CD1c-positive myeloid dendritic cell (primary cell): ENCODE results near the gene MALT1.
"Not testable (repeated sequence)": the region's sequence is repeated elsewhere in the genome, so short reads cannot be mapped to it uniquely, and the experiment has no call there.

Experiments
- DNase-seq: peaks from one replicate; pipeline ENCODE4 v3.0.0-alpha.2; 2016; ENCODE audit errors: extremely low spot score

Gene MALT1, protein sequence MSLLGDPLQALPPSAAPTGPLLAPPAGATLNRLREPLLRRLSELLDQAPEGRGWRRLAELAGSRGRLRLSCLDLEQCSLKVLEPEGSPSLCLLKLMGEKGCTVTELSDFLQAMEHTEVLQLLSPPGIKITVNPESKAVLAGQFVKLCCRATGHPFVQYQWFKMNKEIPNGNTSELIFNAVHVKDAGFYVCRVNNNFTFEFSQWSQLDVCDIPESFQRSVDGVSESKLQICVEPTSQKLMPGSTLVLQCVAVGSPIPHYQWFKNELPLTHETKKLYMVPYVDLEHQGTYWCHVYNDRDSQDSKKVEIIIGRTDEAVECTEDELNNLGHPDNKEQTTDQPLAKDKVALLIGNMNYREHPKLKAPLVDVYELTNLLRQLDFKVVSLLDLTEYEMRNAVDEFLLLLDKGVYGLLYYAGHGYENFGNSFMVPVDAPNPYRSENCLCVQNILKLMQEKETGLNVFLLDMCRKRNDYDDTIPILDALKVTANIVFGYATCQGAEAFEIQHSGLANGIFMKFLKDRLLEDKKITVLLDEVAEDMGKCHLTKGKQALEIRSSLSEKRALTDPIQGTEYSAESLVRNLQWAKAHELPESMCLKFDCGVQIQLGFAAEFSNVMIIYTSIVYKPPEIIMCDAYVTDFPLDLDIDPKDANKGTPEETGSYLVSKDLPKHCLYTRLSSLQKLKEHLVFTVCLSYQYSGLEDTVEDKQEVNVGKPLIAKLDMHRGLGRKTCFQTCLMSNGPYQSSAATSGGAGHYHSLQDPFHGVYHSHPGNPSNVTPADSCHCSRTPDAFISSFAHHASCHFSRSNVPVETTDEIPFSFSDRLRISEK

DNA sequence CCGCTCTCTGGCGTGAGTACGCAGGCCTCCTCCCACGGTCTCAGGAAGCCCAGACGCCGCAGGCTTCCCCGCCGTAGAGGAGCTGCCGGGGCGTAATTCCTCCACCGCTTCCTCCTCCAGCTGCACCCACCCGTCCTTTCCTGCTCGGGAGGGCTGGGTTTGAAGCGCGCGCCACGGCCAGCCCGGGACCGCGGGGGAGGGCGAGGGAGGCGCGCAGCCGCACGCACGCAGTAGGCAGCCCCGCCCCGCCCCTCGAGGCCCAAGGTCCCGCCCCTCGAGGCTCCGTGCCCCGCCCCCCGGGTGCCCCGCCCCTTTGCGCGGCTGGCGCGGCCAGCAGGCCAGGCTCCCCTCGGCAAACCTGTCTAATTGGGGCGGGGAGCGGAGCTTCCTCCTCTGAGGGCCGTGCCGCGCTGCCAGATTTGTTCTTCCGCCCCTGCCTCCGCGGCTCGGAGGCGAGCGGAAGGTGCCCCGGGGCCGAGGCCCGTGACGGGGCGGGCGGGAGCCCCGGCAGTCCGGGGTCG lies at the start of gene MALT1:
Gene MALT1, plus strand, starts transcription at position 355 of the 521 bp plus-strand sequence. CDS start 179 bp downstream, outside the sequence.
- DNase-seq: peak; percentile 97

DNA sequence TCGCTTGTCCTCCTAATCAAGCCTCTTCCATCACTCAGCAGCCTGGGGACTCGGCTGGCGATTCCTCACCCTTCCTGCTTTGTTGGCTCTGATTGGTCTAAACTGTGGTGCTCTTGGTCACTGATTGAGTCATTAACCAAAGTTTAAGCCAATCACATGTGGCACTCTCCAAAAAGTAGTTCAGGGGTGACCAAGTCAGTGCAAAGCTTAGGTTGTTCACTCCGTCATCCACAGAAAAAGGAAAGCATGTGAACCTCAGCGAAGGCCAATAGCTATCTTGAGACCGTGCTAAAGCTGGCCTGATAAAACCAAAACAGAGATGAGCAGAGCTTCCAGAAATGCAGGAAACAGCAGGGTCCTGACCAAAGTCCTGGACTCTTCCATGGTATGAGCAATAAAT lies 47.3 kb upstream of the MALT1 start:
- no peak for DNase-seq

DNA sequence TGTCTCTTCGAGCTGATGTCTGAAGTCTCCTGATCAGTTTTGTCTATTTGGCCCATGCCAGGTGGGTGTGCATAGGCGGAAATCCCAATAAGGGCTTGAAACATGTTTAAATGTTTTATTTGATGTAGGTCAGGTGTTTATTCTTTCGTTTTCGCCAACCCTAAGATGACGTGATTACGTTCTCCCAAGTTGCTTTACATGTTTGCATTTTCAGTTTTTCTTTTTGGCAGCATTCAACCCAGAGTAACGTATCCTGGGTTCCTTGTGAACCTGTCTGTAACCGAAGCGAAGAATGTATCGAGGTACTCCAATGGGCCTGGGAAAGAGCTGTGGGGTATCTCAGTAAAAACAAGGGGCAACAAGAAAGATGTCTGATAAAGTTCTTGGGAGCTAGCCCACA lies 45.4 kb upstream of the MALT1 start:
- DNase-seq: no peak

DNA sequence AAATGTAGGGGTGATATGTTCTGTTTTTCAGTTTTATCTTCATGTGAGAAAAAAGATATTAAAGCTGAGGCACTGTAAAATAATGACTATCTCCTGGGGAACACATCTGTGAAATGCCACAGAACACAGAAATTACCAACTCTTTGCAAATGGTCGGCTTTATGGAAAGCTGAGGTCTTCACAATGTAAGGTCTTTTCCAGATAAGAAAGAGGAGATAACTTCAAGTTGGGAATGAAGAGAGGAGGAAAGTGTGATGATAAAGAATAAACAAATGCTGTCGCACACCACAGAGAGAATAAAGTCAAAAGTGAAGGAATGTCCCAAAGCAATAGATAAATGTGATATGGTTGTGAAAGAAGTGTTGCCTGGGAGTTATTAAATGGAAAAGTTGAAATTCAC lies 41.2 kb upstream of the MALT1 start:
- DNase-seq: no peak

DNA sequence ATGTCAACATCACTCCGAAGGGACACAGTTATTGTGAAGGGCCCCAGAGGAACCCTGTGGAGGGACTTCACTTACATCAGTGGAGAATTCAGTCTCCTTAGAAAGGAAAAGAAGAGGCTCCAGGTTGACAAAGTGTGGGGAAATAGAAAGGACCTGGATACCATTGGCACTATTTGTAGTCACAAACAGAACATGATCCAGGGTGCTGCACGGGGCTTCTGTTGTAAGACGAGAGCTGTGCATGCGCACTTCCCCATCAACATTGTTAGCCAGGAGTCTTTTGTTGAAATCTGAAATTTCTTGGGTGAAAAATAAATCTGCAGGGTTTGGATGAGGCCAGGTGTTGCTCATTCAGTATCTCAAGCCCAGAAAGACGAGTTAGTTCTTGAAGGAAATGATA lies 40.0 kb upstream of the MALT1 start:
- no peak for DNase-seq

DNA sequence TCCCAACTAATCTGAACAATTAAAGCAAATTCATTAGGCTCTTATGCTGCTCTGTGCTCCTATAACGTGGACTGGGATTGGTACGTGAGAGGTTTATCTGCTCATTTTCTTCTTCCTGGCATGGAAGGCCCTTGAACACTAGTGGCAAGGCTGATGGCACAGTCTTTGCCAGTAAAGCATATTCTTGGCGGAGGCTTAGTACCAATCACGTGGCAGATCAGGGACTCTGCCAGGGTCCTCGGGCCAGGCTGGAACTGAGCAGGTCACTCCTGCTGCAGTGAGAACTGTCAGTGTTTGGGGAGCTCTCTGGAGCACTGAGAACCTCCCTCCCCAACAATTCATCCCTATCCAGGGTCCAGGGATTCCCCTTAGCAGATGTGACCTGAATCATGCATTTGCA lies 38.7 kb upstream of the MALT1 start:
- DNase-seq: no peak

DNA sequence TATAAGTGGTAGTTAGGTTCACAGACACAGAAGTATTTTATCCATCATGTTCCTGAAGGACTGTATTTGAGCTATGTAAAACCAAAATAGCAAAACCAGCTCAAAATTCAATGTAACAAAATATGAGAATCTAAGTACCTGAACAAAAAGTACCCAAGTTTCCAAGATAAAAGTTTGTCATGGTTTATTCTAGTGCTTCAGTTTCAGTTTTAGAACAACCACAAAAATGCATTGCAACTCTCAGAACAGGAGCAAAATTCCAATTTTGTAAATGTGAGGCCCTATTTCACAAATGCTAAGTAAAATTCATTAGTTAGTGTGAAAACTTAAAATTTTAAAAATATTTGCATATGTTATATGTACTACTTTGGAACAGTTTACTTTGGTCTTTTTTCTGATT lies 37.4 kb upstream of the MALT1 start:
- DNase-seq: no peak

DNA sequence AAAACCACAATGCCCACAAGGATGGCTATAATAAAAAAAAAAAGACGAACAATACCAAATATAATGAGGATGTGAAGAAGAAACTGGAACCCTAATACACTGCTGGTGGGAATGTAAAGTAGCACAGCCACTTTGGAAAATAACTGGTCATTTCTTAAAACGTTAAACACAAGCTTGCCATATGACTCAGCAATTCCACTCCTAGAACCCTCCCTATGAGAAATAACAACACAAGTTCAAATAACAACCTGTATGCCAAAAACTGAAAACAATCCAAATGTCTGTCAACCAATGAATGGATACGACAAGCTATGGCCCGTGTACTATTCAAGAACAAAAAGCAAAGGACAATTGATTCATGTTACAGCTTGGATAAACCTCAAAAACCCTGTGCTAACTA lies 35.4 kb upstream of the MALT1 start:
- no peak for DNase-seq

DNA sequence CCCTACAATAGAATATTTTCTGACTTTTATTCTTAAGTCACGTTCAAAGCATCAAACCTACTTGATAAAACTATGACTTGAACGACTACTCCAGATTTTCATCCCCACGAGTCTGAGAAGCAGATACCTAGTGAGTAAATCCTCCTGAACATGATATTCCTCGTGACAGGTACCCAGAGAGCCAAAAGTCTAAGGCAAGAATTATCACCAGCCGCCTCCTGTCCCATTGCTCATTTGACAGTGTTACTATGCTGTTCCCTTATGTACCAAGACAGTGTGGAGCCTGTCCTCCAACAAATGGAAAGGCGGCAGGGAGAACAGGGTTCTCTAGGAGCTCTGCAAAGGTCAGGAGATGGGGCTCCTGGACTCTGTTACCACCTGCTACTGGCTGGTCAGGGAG lies 34.1 kb upstream of the MALT1 start:
- DNase-seq: no peak

DNA sequence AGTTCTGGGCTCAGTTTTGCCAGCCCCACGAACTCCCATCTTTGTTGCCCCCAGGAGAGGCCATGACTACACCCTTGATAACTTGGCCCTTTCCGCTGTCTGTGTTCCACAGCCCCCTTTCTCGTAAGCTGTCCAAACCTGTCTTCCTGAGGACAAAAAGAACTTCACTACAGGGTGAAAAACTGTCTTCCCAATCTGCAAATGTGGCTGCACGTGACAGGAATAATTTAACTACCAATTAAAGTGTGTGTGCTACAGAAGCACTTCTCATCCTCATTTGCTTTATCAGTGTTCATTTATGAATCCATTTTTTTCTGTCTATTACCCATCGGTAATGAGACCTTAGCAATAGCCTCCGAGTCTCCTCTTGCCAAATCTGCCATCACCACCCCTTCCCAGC lies 33.3 kb upstream of the MALT1 start:
- no peak for DNase-seq

DNA sequence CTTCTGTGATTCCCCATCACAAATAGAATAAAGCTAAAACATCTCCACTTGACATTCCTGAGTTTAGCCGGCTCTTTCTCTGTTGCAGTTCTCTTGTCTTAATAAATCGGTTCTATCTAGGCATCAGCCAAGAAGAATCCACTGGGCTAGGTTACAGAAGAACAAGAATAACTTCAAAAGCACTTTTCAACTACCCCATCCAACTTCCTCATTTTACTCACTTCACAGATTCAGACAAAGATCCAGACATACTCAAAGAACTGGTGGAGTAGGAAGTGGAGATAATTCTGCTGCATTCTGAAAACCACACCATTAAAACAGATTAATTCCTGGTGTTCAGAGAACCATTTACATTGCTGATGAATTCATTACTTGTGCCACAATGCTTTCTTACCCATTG lies 32.8 kb upstream of the MALT1 start:
- DNase-seq: peak; percentile 61

DNA sequence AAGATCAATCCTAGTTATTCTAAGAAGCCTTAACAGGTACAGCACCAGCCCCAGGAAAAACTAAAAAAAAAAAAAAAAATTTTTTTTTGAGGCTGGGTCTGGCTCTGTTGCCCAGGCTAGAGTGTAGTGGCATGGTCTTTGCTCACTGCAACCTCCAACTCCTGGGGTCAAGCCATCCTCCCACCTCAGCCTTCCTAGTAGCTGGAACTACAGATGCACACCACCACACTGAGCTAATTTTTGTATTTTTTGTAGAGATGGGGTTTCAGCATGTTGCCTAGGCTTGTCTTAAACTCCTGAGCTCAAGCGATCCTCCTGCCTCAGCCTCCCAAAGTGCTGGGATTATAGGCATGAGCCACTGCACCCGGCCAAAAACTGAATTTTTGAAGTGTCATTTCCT lies 32.0 kb upstream of the MALT1 start:
- no peak for DNase-seq

DNA sequence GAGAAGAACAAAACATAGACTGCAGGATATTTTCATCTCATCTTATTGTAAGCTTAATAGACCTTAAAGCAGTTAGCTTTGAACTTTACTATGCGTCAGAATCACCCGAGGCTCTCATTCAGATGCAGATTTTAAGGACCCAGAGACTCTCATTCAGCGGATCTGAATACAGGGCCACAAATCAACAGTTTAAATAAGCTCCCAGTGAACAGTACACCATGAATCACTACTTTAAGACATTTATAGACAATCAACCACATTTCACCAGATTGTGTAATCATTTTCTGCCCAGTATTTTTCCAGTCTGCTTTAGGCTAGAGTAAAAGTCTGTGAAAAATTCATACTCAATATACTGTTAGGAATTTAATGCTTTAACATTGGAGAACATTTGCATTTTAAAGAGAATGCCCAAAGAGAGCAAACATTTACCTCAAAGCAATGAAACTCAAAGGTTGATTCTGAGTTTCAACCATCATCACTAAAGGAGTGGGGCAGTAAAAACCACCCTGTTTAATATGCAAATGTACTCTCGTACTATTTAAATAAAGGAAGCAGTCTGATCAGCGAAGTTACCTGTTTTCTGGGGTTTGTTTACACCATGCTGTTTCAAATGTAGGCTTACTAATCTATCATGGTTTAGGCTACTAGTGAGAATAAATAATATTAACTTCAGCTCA lies 31.4 kb upstream of the MALT1 start:
- DNase-seq: no peak

DNA sequence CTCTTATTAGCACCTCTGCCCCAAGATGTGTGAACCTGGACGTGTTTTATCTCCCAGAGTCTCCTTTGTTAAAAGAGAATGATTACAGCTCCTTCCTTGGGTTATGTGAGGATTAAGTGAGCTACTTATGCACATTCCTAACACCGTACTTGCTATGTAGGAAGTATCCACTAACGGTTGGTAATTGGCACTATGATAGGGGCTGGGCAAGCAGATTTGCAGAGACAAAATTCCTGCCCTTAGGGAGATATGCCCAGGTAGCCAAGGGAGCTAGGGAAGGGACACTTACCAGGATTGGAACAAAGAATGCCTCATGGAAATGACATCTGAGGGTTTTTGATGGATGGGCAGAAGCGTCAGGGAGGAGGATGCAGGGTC lies 30.8 kb upstream of the MALT1 start:
- DNase-seq: no peak

DNA sequence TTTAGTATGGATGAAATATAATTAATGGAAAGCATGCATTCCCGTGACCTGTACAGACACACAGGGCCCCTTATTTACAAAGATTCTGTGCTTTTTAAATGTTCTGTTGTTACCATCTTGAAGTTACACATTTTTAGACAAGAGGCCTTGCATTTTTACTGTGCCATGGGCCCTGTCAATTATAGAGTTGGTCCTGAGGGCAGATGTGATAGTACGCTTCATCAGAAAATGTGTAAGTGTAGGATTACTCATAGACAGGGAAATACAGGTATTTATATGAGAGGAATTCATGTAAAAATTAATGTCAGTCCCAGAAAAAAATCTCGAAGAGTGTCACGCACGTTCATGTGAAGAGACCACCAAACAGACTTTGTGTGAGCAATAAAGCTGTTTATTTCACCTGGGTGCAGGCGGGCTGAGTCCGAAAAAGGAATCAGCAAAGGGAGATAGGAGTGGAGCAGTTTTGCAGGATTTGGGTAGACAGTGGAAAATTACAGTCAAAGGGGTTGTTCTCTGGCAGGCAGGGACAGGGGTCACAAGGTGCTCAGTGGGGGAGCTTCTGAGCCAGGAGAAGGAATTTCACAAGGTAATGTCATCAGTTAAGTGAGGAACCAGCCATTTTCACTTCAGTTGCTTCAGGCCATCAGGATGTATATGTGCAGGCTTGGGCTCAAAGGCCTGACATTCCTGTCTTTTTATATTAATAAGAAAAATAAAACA lies 30.2 kb upstream of the MALT1 start:
- no peak for DNase-seq

DNA sequence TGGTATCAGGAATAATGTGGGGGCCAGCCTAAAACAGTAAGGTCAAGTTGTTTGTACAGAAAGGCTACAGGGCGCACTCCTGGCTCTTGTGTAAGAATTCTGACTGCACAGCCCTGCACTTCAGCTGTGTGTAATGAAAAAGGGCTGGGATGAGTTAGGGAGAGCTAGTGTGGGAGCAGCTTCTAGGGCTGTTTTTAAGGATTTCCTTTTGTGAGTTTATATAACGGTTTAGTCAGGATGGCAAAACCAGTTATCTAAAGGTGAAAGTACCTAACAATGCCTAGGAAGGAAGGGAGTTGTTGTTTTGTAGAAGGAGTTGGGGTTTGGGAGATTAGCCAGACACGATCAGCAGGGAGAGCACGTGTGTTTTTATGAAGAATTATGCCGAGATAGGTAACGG lies 27.7 kb upstream of the MALT1 start:
- not testable (repeated sequence) for DNase-seq

DNA sequence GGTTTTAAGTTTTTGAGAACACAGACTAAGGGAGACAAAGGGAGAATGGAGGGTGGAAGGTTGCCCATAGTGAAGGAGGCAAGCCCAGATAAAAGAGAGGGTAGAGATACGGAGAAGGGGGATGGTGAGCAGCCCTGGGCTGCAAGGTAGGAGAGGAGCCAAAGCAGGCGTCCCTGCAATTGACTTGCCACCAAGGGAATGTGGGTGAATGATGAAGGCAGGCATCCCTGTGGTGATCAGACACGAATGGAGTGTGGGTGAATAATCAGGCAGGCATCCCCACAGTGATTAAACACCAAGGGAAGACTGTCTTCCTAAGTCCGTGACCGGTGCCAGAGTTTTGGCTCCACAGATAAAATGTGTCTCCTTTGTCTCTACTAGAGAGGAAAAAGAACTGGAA lies 25.9 kb upstream of the MALT1 start:
- DNase-seq: no peak

DNA sequence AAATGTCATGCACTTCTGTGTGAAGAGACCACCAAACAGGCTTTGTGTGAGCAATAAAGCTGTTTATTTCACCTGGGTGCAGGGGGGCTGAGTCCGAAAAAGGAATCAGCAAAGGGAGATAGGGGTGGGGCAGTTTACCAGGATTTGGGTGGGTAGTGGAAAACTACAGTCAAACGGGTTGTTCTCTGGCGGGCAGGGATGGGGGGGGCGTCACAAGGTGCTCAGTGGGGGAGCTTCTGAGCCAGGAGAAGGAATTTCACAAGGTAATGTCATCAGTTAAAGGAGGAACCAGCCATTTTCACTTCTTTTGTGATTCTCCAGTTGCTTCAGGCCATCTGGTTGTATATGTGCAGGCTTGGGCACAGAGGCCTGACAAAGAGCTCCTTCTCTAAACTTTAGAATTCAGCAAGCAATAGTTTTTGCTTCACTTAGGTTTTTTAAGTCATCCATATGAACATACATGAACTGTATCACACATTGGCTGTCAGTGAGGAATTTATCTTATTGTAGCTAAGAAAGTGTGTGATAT lies 24.9 kb upstream of the MALT1 start:
- DNase-seq: no peak

DNA sequence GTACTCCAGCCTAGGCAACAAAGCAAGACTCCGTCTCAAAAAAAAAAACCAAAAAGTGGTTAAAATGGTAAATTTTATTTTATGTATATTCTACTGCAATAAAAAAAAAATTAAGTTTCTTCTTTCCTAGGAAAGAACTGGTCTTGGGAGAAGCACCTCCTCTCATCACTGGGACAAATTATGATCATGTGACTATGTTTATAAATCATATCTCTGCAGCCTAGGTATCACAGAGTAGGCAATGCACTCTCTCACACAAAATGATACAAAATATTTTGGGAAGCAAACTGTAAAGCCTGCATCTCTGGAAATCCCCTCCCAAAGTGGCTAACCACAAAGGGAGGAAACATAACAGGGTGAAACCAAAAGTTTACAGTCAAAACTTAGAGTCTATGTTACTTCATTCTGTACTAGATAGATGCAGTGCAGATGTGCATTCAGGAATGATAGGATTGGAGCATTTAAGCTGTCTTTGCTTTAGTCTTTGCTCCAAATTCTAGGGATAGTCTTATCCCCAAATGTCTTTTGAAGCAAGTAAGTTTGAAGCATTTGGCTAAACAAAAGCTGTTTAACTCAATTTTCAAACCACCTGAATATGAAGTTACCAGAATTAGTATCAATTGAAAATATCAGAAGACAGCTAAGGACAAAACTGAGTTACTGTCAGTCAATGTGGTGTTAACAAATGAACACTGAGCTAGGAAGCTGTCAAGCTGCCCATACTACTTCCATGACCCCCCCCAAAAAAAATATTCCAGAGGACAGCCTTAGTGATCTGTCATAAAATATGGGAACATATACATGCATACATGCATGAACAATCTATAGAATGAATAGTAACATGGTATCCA lies 21.1 kb upstream of the MALT1 start:
- peak; percentile 67 for DNase-seq

DNA sequence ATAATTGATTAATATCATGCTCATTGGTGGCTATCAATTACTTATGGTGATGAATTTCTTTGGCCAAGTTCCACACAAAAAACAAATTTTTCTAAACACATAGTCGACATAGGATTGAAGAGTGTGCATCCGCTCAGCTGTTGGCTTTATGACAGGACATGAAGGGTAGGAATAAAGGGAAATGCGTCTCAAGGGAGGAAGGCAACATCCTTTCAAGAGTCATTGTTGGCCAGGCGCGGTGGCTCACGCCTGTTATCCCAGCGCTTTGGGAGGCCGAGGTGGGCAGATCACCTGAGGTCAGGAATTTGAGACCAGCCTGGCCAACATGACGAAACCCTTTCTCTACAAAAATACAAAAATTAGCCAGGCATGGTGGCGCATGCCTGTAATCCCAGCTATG lies 20.4 kb upstream of the MALT1 start:
- not testable (repeated sequence) for DNase-seq
